Panc1 (cell line): ENCODE data around the gene ECI1.

Experiments used
- REST ChIP-seq, 2 experiments: IDR thresholded peaks; 2 replicates each; pipeline ENCODE4 v1.6.1; 2011 to 2012; ENCODE audit warnings: low read depth in 2 of 2, control low read depth in 1 of 2, low read length in 1 of 2, mild to moderate bottlenecking in 1 of 2, moderate library complexity in 1 of 2; ENCODE audit not compliant: insufficient read depth in 1 of 2
- SIN3A ChIP-seq: IDR thresholded peaks from 2 replicates; pipeline ENCODE4 v1.6.1; 2012; ENCODE audit warnings: low read depth, mild to moderate bottlenecking, low read length, moderate library complexity, borderline replicate concordance; ENCODE audit not compliant: insufficient read depth
- TF ChIP-seq, protein P1 (sequence below): fragments of 450-650 bp; IDR thresholded peaks from 2 replicates; pipeline ENCODE4 v1.5.1; 2017; ENCODE audit warnings: mild to moderate bottlenecking

- TF ChIP-seq, protein P1, sequence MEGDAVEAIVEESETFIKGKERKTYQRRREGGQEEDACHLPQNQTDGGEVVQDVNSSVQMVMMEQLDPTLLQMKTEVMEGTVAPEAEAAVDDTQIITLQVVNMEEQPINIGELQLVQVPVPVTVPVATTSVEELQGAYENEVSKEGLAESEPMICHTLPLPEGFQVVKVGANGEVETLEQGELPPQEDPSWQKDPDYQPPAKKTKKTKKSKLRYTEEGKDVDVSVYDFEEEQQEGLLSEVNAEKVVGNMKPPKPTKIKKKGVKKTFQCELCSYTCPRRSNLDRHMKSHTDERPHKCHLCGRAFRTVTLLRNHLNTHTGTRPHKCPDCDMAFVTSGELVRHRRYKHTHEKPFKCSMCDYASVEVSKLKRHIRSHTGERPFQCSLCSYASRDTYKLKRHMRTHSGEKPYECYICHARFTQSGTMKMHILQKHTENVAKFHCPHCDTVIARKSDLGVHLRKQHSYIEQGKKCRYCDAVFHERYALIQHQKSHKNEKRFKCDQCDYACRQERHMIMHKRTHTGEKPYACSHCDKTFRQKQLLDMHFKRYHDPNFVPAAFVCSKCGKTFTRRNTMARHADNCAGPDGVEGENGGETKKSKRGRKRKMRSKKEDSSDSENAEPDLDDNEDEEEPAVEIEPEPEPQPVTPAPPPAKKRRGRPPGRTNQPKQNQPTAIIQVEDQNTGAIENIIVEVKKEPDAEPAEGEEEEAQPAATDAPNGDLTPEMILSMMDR, result no peak
- TF ChIP-seq REST (IDR thresholded peaks at IDR 0.05; ENCODE audit: insufficient read depth in 1 of 2, low read depth in 2 of 2, low read length in 1 of 2) (no peak), SIN3A (no peak)
These were observed 41.4 kb downstream of the ECI1 start for GRCh38 chr16:2210009-2210332.
